Panc1 (cell line): ENCODE measurements around the gene C6orf89. TPM values are rescaled to one million over a fixed set of nuclear protein-coding genes. Genes with fewer than 3 reads are reported as not detected.
A peak's percentile ranks its signal among the peaks of the same experiment; 100 is the strongest.

Experiments
- ATAC-seq: fragments of 200-7000 bp; cut with Tn5 transposase; 2 replicates; pipeline ENCODE4 v1.9.1; 2020; ENCODE audit warnings: mild to moderate bottlenecking, moderate library complexity
- Bru-seq: library from RNA; stranded (reverse); fragments of 400-500 nt; gene quantifications from one replicate; lab custom pipeline; 2021; lab: Mats Ljungman, UMichigan
- BruChase-seq, 2 experiments: library from RNA; stranded (reverse); fragments of 400-500 nt; gene quantifications; one replicate each; lab custom pipeline; 2021; lab: Mats Ljungman, UMichigan
- BruUV-seq: library from RNA; stranded (reverse); fragments of 400-500 nt; replicated peaks from 2 replicates; lab custom pipeline; 2021; lab: Mats Ljungman, UMichigan
- CTCF ChIA-PET: fragments of 300-600 bp; sonication (Branson Sonifier 250); formaldehyde crosslinking; loops from one replicate; lab custom pipeline; 2022; ENCODE audit warnings: antibody characterized with exemption; lab: Charles Lee
- POLR2A ChIA-PET: fragments of 300-600 bp; sonication (Branson Sonifier 250); formaldehyde crosslinking; loops from one replicate; lab custom pipeline; 2022; ENCODE audit warnings: antibody characterized with exemption; lab: Charles Lee
- DNase-seq: peaks from one replicate; pipeline ENCODE4 v3.0.0-alpha.2; 2010; ENCODE audit warnings: low read depth, low spot score
- H3K27ac ChIP-seq: 2 replicates; pipeline ENCODE4 v1.5.1; 2011; ENCODE audit warnings: mild to moderate bottlenecking, low read length, inconsistent platforms
- H3K27me3 ChIP-seq: fragments of 200-500 bp; sonication (Bioruptor generic); 2 replicates; pipeline ENCODE4 v1.6.0; 2014; ENCODE audit warnings: low read length, inconsistent platforms; ENCODE audit not compliant: control insufficient read depth, insufficient read depth
- H3K36me3 ChIP-seq: fragments of 200-500 bp; sonication (Bioruptor generic); 2 replicates; pipeline ENCODE4 v1.5.1; 2014; ENCODE audit warnings: inconsistent platforms, mild to moderate bottlenecking, low read length, moderate library complexity; ENCODE audit not compliant: control insufficient read depth, insufficient read depth
- H3K4me1 ChIP-seq: 2 replicates; pipeline ENCODE4 v1.5.1; 2011; ENCODE audit warnings: inconsistent platforms, mild to moderate bottlenecking, low read length, moderate library complexity; ENCODE audit not compliant: control insufficient read depth, insufficient read depth
- H3K4me3 ChIP-seq, 2 experiments: 2 replicates each; pipeline ENCODE4 v1.5.1; 2011 to 2012; ENCODE audit warnings: low read depth in 2 of 2, low read length in 2 of 2, mild to moderate bottlenecking in 2 of 2, inconsistent platforms in 1 of 2, moderate library complexity in 1 of 2
- H3K9me3 ChIP-seq: fragments of 200-500 bp; sonication (Bioruptor generic); 2 replicates; pipeline ENCODE4 v1.5.1; 2014; ENCODE audit warnings: low read depth, mild to moderate bottlenecking, inconsistent platforms, low read length, moderate library complexity; ENCODE audit not compliant: control insufficient read depth, insufficient read depth
- CTCF ChIP-seq: fragments of 450-650 bp; IDR thresholded peaks from 2 replicates; pipeline ENCODE4 v1.5.1; 2017; ENCODE audit warnings: mild to moderate bottlenecking
- POLR2AphosphoS5 ChIP-seq: IDR thresholded peaks from 2 replicates; pipeline ENCODE4 v1.6.1; 2012; ENCODE audit warnings: mild to moderate bottlenecking, low read depth, low read length, moderate library complexity
- REST ChIP-seq, 2 experiments: IDR thresholded peaks; 2 replicates each; pipeline ENCODE4 v1.6.1; 2011 to 2012; ENCODE audit warnings: low read depth in 2 of 2, control low read depth in 1 of 2, low read length in 1 of 2, mild to moderate bottlenecking in 1 of 2, moderate library complexity in 1 of 2; ENCODE audit not compliant: insufficient read depth in 1 of 2
- SIN3A ChIP-seq: IDR thresholded peaks from 2 replicates; pipeline ENCODE4 v1.6.1; 2012; ENCODE audit warnings: low read depth, mild to moderate bottlenecking, low read length, moderate library complexity, borderline replicate concordance; ENCODE audit not compliant: insufficient read depth
- TCF7L2 ChIP-seq: IDR thresholded peaks from 2 replicates; pipeline ENCODE4 v1.6.1; 2011; ENCODE audit warnings: mild to moderate bottlenecking, low read depth, low read length, inconsistent platforms
- in situ Hi-C: cut with HindIII; loops from 2 replicates; pipeline ENCODE4 v1.10.0; 2016; ENCODE audit warnings: low sequenced_read_pairs, low pct_unique_long_range_greater_than_20kb
- intact Hi-C: fragments of 100-400 bp; cut with micrococcal nuclease; formaldehyde crosslinking; loops from one replicate; pipeline ENCODE4 v1.10.0; 2022; ENCODE audit not compliant: unreplicated experiment
- long read RNA-seq: library from polyadenylated mRNA; unstranded; transcript quantifications from one replicate; pipeline ENCODE4 v2.0.0, GENCODE V29; 2021; ENCODE audit not compliant: unreplicated experiment
- polyA plus RNA-seq: library from polyadenylated mRNA; unstranded; fragments of >200 nt; gene quantifications from one replicate; pipeline ENCODE4 v1.2.1, GENCODE V29; 2012; ENCODE audit warnings: missing spikeins; ENCODE audit not compliant: insufficient read length
- total RNA-seq: library from RNA; stranded (reverse); gene quantifications from one replicate; pipeline ENCODE4 v1.2.1, GENCODE V29; 2021; ENCODE audit not compliant: unreplicated experiment

C6orf89 gene
- total RNA-seq (59.2 TPM), Bru-seq, nascent RNA (percentile 72 among the genes with signal in this experiment), BruChase-seq, experiment 1, labeled RNA remaining after a 2-hour chase (percentile 78 among the genes with signal in this experiment), BruChase-seq, experiment 2, labeled RNA remaining after a 6-hour chase (percentile 90 among the genes with signal in this experiment)
- 32.3 TPM for polyA plus RNA-seq
- long read RNA-seq, full-length matches to known transcripts, result 55 of 128 reads
- long read RNA-seq, partial matches to known transcripts, result 27 of 128 reads
- long read RNA-seq, other reads (novel, unspliced or antisense), result 46 of 128 reads

GRCh38 chr6:36885461-36886401, at the start of gene C6orf89:
Gene C6orf89, plus strand, starts transcription at chr6:36885952. Its CDS starts 13,493 bp downstream, at chr6:36899445.
- ChIA-PET CTCF (interaction anchor here (0.7 to 2.1 kb wide), 2 partner anchors 28 to 132 kb away, joined by 4 to 15 read pairs; no protein-coding TSS in a partner anchor), POLR2A (interaction anchor here (0.8 kb wide), 1 partner anchor 16 kb away, joined by 8 read pairs; no protein-coding TSS in a partner anchor)
- in situ Hi-C loops (no loop called here), intact Hi-C loops (loop anchor here (2.0 to 10.0 kb wide), 2 partner anchors 99 to 133 kb away; partner anchors contain the start of gene MTCH1)
- ATAC-seq (peak; percentile 100), DNase-seq (peak; percentile 89)
- Histone ChIP-seq H3K27me3 (no peaks in the 10 kb centered on the region), H3K4me1 (peaks cover 8% of the 10 kb centered on the region; the same call in 1 of the 2 replicates), H3K4me3 (peak within 1 kb of the TSS; percentile 73 to 100), H3K36me3 (no peaks in the 10 kb centered on the region), H3K27ac (peak within 1 kb of the TSS; percentile 98), H3K9me3 (peaks cover 3% of the 10 kb centered on the region; the same call in 1 of the 2 replicates)
- BruUV-seq, result no TSS peak
- TF ChIP-seq REST (IDR thresholded peaks at IDR 0.05; ENCODE audit: insufficient read depth in 1 of 2, low read depth in 2 of 2, low read length in 1 of 2) (no peak), TCF7L2 (no peak), SIN3A (peak; percentile 99), POLR2AphosphoS5 (peak; percentile 75), CTCF (peak; percentile 89)

GRCh38 chr6:36836111-36837021, 49.4 kb upstream of the C6orf89 start:
- no peaks in the 10 kb centered on the region for H3K9me3 ChIP-seq
- TF ChIP-seq TCF7L2 (no peak), REST (IDR thresholded peaks at IDR 0.05; ENCODE audit: insufficient read depth in 1 of 2, low read depth in 2 of 2, low read length in 1 of 2) (no peak), SIN3A (no peak), POLR2AphosphoS5 (no peak), CTCF (no peak; the same call in 1 of the 2 replicates)
- no TSS peak for BruUV-seq
- ATAC-seq (no peak), DNase-seq (no peak)
- ChIA-PET POLR2A (no interaction called here), CTCF (no interaction called here)
- no peaks in the 10 kb centered on the region for H3K36me3 ChIP-seq
- no peaks in the 10 kb centered on the region; the same call in 1 of the 2 replicates for H3K27me3 ChIP-seq
- H3K4me3 ChIP-seq, result no peak overlapping the region
- H3K4me1 ChIP-seq, result peaks cover 12% of the 10 kb centered on the region
- in situ Hi-C loops (no loop called here), intact Hi-C loops (no loop called here)
- no peak overlapping the region for H3K27ac ChIP-seq
